ENCODE results near the gene AGBL1.

Gene AGBL1

GRCh38 chr15:86645925-86646500, 566.3 kb downstream of the AGBL1 start:
- Histone ChIP-seq H3K4me2 (ENCODE audit: low read depth, low read length, poor library complexity, severe bottlenecking) (no peak overlapping the region), H3K79me2 (ENCODE audit: insufficient read depth, low read length) (no peaks in the 10 kb centered on the region), H3K27me3 (ENCODE audit: low read length) (no peaks in the 10 kb centered on the region), H3K9me2 (replicated peaks; ENCODE audit: insufficient read depth, low read length) (no peaks in the 10 kb centered on the region), H4K20me1 (ENCODE audit: low read depth, low read length) (no peaks in the 10 kb centered on the region), H3K36me3 (ENCODE audit: low read length) (no peaks in the 10 kb centered on the region), H3K9me3 (ENCODE audit: insufficient read depth, low read length) (no peaks in the 10 kb centered on the region), H2AFZ (ENCODE audit: low read depth, low read length, severe bottlenecking) (no peak overlapping the region), H3K9ac (ENCODE audit: low read length) (no peak overlapping the region), H3F3A (ENCODE audit: insufficient read depth) (no peaks in the 10 kb centered on the region), H3K4me3 (ENCODE audit: insufficient read depth, low read length, poor library complexity, severe bottlenecking) (no peak overlapping the region), H3K27ac (ENCODE audit: low read depth, low read length) (no peak overlapping the region)
- no peak for TF ChIP-seq CTCF (IDR thresholded peaks at IDR 0.05; ENCODE audit: insufficient read depth, low read length, poor library complexity, severe bottlenecking)

GRCh38 chr15:86647810-86648440, 568.3 kb downstream of the AGBL1 start:
- Histone ChIP-seq H3K4me2 (ENCODE audit: low read depth, low read length, poor library complexity, severe bottlenecking) (no peak overlapping the region), H3K79me2 (ENCODE audit: insufficient read depth, low read length) (no peaks in the 10 kb centered on the region), H3F3A (ENCODE audit: insufficient read depth) (no peaks in the 10 kb centered on the region), H4K20me1 (ENCODE audit: low read depth, low read length) (no peaks in the 10 kb centered on the region), H3K27me3 (ENCODE audit: low read length) (no peaks in the 10 kb centered on the region), H3K9me2 (replicated peaks; ENCODE audit: insufficient read depth, low read length) (no peaks in the 10 kb centered on the region), H3K9ac (ENCODE audit: low read length) (no peak overlapping the region), H3K9me3 (ENCODE audit: insufficient read depth, low read length) (no peaks in the 10 kb centered on the region), H3K4me3 (ENCODE audit: insufficient read depth, low read length, poor library complexity, severe bottlenecking) (no peak overlapping the region), H2AFZ (ENCODE audit: low read depth, low read length, severe bottlenecking) (no peak overlapping the region), H3K27ac (ENCODE audit: low read depth, low read length) (no peak overlapping the region), H3K36me3 (ENCODE audit: low read length) (no peaks in the 10 kb centered on the region)
- TF ChIP-seq CTCF (IDR thresholded peaks at IDR 0.05; ENCODE audit: insufficient read depth, low read length, poor library complexity, severe bottlenecking) = no peak
- TF ChIP-seq EZH2phosphoT487 (conservative IDR thresholded peaks at IDR 0.05; ENCODE audit: low read length) = no peak

GRCh38 chr15:86649277-86649676, 569.6 kb downstream of the AGBL1 start:
- no peak overlapping the region for H3K4me3 ChIP-seq (ENCODE audit: insufficient read depth, low read length, poor library complexity, severe bottlenecking)
- H3K79me2 ChIP-seq (ENCODE audit: insufficient read depth, low read length) = no peaks in the 10 kb centered on the region
- H3K27me3 ChIP-seq (ENCODE audit: low read length) = no peaks in the 10 kb centered on the region
- no peaks in the 10 kb centered on the region for H3K36me3 ChIP-seq (ENCODE audit: low read length)
- no peak overlapping the region for H2AFZ ChIP-seq (ENCODE audit: low read depth, low read length, severe bottlenecking)
- TF ChIP-seq EZH2phosphoT487 (conservative IDR thresholded peaks at IDR 0.05; ENCODE audit: low read length) = no peak
- no peak for TF ChIP-seq CTCF (IDR thresholded peaks at IDR 0.05; ENCODE audit: insufficient read depth, low read length, poor library complexity, severe bottlenecking)
- no peaks in the 10 kb centered on the region for H3K9me3 ChIP-seq (ENCODE audit: insufficient read depth, low read length)
- no peak overlapping the region for H3K4me2 ChIP-seq (ENCODE audit: low read depth, low read length, poor library complexity, severe bottlenecking)
- no peaks in the 10 kb centered on the region for H3K9me2 ChIP-seq (replicated peaks; ENCODE audit: insufficient read depth, low read length)
- no peaks in the 10 kb centered on the region for H3F3A ChIP-seq (ENCODE audit: insufficient read depth)
- no peaks in the 10 kb centered on the region for H4K20me1 ChIP-seq (ENCODE audit: low read depth, low read length)
- H3K9ac ChIP-seq (ENCODE audit: low read length) = no peak overlapping the region
- H3K27ac ChIP-seq (ENCODE audit: low read depth, low read length) = no peak overlapping the region

Data from SU-DHL-6 (cell line).